ENCODE measurements around the gene MCRIP1.

MCRIP1 gene

DNA sequence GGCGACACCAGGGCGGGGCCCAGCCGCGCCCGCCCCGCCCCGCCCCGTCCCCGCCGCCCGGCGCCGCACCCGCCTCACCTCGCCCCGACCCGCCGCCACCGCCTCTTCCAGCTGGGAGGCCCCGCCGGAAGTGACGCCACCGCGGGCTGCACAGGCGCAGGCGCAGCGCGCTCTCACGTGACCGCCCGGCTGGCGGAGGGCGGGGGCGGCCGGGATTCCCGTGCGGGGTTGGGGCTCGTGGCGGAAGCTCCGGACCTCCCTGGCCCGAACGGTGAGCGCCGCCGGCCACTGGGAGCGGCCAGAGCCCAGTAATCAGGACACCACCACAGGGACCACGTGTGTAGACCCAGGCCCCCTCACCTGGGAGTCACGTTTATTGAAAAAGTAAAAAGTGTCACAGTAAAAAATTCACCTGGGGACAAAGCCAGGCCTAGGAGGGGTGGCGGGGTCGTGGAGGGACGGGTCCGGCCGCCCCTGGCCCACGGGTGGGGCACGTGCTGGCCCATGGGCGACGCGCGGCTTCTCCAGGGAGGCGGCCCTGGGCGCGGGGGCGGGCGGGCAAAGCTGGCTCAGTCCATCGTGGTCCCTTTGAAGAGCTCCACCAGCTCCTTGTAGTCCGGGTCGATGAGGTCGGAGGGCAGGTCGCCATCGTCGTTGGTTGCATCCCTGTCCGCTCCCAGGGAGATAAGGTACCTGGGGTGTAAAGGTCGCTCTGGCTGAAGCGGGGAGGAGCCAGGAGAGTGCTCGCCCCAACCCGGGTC lies at the start of gene MCRIP1:
TSS of gene MCRIP1 (minus strand) at position 132 of the 761 bp plus-strand sequence. CDS start 8,785 bp downstream, outside the sequence.
- in situ Hi-C loops (cut with MboI; ENCODE audit: low pct_unique_long_range_greater_than_20kb, low sequenced_read_pairs, unreplicated experiment), result no loop called here
- peak; percentile 100 for DNase-seq (ENCODE audit: low spot score)
- no peak for TF ChIP-seq CTCF (IDR thresholded peaks at IDR 0.05; ENCODE audit: extremely low read depth, insufficient read depth, missing control alignments)

- DNase-seq (ENCODE audit: low spot score), result no peak
- in situ Hi-C loops (cut with MboI; ENCODE audit: low pct_unique_long_range_greater_than_20kb, low sequenced_read_pairs, unreplicated experiment), result no loop called here
- no peak for TF ChIP-seq CTCF (IDR thresholded peaks at IDR 0.05; ENCODE audit: extremely low read depth, insufficient read depth, missing control alignments)
Observed at GRCh38 chr17:81879121-81879520, 46.0 kb upstream of the MCRIP1 start.

GRCh38 chr17:81878294-81878693 lies 45.2 kb upstream of the MCRIP1 start:
- TF ChIP-seq CTCF (IDR thresholded peaks at IDR 0.05; ENCODE audit: extremely low read depth, insufficient read depth, missing control alignments), result no peak
- in situ Hi-C loops (cut with MboI; ENCODE audit: low pct_unique_long_range_greater_than_20kb, low sequenced_read_pairs, unreplicated experiment), result no loop called here
- no peak for DNase-seq (ENCODE audit: low spot score)

DNA sequence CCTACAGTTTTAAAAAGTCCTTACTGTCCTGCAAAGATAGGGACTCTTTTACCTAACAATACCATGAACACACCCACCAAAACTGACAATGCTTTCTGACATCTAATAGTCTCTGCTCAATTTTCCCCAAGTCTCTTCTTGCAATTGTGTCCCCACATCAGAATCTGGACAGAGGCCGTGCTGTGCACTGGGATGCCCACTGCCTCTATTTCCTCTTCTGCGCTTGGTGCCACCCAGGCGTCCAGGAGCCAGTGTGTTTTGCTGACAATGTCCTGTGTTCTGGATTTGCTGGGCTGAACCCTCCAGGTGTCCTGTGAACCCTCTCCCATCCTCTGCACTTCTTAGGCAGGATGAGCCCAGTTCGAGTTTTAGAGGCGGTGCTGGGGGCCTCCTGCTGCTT lies 44.5 kb upstream of the MCRIP1 start:
- no peak for TF ChIP-seq CTCF (IDR thresholded peaks at IDR 0.05; ENCODE audit: extremely low read depth, insufficient read depth, missing control alignments)
- in situ Hi-C loops (cut with MboI; ENCODE audit: low pct_unique_long_range_greater_than_20kb, low sequenced_read_pairs, unreplicated experiment), result no loop called here
- DNase-seq (ENCODE audit: low spot score), result no peak

DNA sequence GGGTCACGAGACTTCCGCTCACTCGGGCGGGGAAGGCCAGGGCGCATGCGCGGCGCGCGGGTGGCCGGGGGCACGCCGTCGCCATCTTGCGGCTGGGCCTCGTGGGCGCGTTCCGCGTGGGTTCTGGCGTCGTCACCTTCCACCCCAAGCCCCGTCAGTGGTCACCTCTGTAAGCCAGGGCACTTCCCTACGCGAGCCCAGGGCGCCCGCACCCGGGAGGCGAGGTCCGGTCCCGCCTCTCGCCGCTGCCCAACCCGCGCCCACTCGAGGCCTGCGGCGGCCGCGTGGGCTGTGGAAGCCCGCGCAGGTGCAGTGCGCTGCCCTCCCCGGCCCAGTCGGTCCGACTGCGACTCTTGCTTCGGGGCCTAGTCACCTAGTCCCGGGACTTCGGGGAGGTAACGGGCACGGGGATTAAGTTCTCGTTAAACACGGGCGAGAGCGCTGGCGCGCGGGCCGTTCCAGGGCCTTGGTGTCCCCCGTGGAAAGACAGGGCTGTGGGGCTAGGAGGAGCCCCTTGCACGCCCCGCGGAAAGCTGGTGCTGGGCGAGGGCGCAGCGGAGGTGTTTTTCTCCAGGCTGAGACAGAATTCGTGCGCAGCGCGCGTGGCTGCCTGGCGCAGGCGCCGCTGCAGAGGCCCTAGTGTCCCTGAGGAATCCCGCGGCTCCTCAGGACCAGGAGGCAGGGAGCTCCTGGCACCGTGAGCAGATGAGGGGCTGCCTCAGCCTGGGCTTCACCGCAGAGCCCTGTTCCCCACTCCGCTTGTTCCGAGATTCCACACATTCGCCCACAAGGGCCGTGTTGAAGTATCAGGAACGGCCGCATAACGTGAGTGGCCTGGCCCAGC lies 38.5 kb upstream of the MCRIP1 start:
- DNase-seq (ENCODE audit: low spot score), result peak; percentile 99
- in situ Hi-C loops (cut with MboI; ENCODE audit: low pct_unique_long_range_greater_than_20kb, low sequenced_read_pairs, unreplicated experiment), result no loop called here
- peak; percentile 35 for TF ChIP-seq CTCF (IDR thresholded peaks at IDR 0.05; ENCODE audit: extremely low read depth, insufficient read depth, missing control alignments)

DNA sequence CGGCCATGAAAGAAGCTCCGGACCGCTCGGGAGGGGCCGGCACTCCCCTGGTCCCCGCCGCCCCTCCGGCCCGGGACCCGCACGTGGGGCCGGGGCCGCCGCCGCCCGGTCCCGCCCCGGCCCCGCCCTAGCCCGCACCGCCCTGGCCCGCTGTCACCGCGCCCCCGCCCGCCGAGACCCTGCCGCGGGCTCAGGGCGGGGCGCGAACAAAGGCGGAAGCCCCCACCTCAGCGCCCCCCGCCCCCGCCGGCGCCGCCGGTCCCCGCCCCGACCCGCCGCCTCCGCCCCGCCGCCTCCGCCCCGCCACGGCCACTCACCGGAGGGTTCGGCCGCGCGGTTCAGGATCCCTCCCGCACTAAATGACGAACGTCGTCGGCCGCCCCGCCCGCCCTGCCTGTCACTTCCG lies 37.9 kb upstream of the MCRIP1 start, which contains the start of gene ARHGDIA:
TSS of gene ARHGDIA (minus strand) at position 357 of the 406 bp plus-strand sequence. CDS start 1,407 bp downstream, outside the sequence.
- DNase-seq (ENCODE audit: low spot score), result peak; percentile 68
- no peak for TF ChIP-seq CTCF (IDR thresholded peaks at IDR 0.05; ENCODE audit: extremely low read depth, insufficient read depth, missing control alignments)
- in situ Hi-C loops (cut with MboI; ENCODE audit: low pct_unique_long_range_greater_than_20kb, low sequenced_read_pairs, unreplicated experiment), result no loop called here
